Measurements from ENCODE around the gene MAD2L1BP. TPM values are rescaled to one million over a fixed set of nuclear protein-coding genes. Genes with fewer than 3 reads are reported as not detected.
A peak's percentile ranks its signal among the peaks of the same experiment; 100 is the strongest.

MAD2L1BP gene
- total and polyA plus RNA-seq, 2 of the 13 experiments (the other 11 are each of a cell fraction or from before 2014, with no cell fraction given), result 54.2 to 55.5 TPM

GRCh38 chr6:43671011-43671800, 35.6 kb downstream of the MAD2L1BP start:
- FAIRE-seq, result no peak
- Histone ChIP-seq H2AFZ (ENCODE audit: low read length) (no peak overlapping the region), H3K36me3 (replicated peaks in 1 of 2; ENCODE audit: control insufficient read depth in 1 of 2, insufficient read depth in 2 of 2, low read length in 2 of 2) (peaks cover 24 to 41% of the 10 kb centered on the region in 2 experiments), H3K9me3 (ENCODE audit: low read length) (no peaks in the 10 kb centered on the region), H3K9ac (ENCODE audit: insufficient read depth, low read depth, low read length) (peak overlapping the region; percentile 7; the same call in 1 of the 2 replicates), H3K4me1 (ENCODE audit: insufficient read depth, low read length) (peaks cover 78% of the 10 kb centered on the region), H3K27me3 (ENCODE audit: control insufficient read depth in 1 of 2, insufficient read depth in 2 of 2, low read length in 2 of 2) (0 out of 5 replicates have a peak, but pooled peaks cover 0 to 3% of the 10 kb centered on the region in 2 experiments), H3K4me3 (replicated peaks in 1 of 3; ENCODE audit: insufficient read depth in 1 of 3, low read depth in 2 of 3, low read length in 3 of 3) (peak overlapping the region in 1 of 3 experiments; percentile 44; a peak in 1 of 6 replicates), H3K27ac (ENCODE audit: extremely low read length, insufficient read depth, low read length) (peak overlapping the region; percentile 68), H3K79me2 (ENCODE audit: insufficient read depth, low read length) (no peaks in the 10 kb centered on the region), H3K4me2 (ENCODE audit: low read depth, low read length) (peak overlapping the region; percentile 70), H4K20me1 (ENCODE audit: insufficient read depth, low read length) (no peaks in the 10 kb centered on the region)
- CTCF ChIA-PET (ENCODE audit: low intra/inter-chr PET ratio, low total read pairs), result no interaction called here
- ATAC-seq, result no peak
- WGBS (ENCODE audit: low lambda C conversion rate), result 97% methylated on average over 7 of the region's 8 CpGs
- no peak for DNase-seq (ENCODE audit: low spot score)
- in situ Hi-C loops (cut with HindIII; ENCODE audit: extremely low pct_ligation_motif_present, low pct_unique_long_range_greater_than_20kb) (no loop called here), intact Hi-C loops (cut with micrococcal nuclease; ENCODE audit: unreplicated experiment) (loop anchor here (2.0 kb wide), 1 partner anchor 40 kb away; no protein-coding TSS in a partner anchor)
- POLR2A ChIA-PET, result interaction anchor here (0.8 to 7.5 kb wide), 13 partner anchors 14 to 576 kb away, joined by 3 to 55 read pairs (median 5); partner anchors contain the start of genes GTPBP2, HSP90AB1, MAD2L1BP and MRPS18A
- TSS peak; percentile 16 for BruUV-seq (replicated peaks)
- TF ChIP-seq KDM4B (CRISPR knock-in tag; IDR thresholded peaks at IDR 0.05), result no peak
- no peak for TF ChIP-seq CAMTA2 (CRISPR knock-in tag; IDR thresholded peaks at IDR 0.05; ENCODE audit: borderline replicate concordance)
- TF ChIP-seq ZNF782 (CRISPR knock-in tag; IDR thresholded peaks at IDR 0.05; ENCODE audit: borderline replicate concordance), result no peak
- TF ChIP-seq POLR2G (IDR thresholded peaks at IDR 0.05; ENCODE audit: low read depth, low read length), result peak; percentile 46; the same call in 1 of the 2 replicates
- TF ChIP-seq RAD51 (IDR thresholded peaks at IDR 0.05; ENCODE audit: borderline replicate concordance), result no peak
- TF ChIP-seq ZNF781 (CRISPR knock-in tag; IDR thresholded peaks at IDR 0.05; ENCODE audit: borderline replicate concordance, not compliant biosample characterization), result peak; percentile 5
- no peak for TF ChIP-seq SAP130 (CRISPR knock-in tag; IDR thresholded peaks at IDR 0.05; ENCODE audit: low read depth)
- peak; percentile 73; the same call in 1 of the 2 replicates for TF ChIP-seq ZNF33B (CRISPR knock-in tag; IDR thresholded peaks at IDR 0.05)
- peak; percentile 25; the same call in 1 of the 2 replicates for TF ChIP-seq ZNF460 (CRISPR knock-in tag; IDR thresholded peaks at IDR 0.05; ENCODE audit: borderline replicate concordance)
- TF ChIP-seq ZNF235 (CRISPR knock-in tag; IDR thresholded peaks at IDR 0.05; ENCODE audit: borderline replicate concordance), result 0 out of 2 replicates have a peak, but pooled peaks have one; percentile 15
- no peak for TF ChIP-seq BRD4 (CRISPR knock-in tag; IDR thresholded peaks at IDR 0.05)
- no peak for TF ChIP-seq TGIF2 (CRISPR knock-in tag; IDR thresholded peaks at IDR 0.05)
- TF ChIP-seq LBX2 (CRISPR knock-in tag; IDR thresholded peaks at IDR 0.05; ENCODE audit: borderline replicate concordance), result 0 out of 2 replicates have a peak, but pooled peaks have one; percentile 13
- TF ChIP-seq SMAD9 (CRISPR knock-in tag; IDR thresholded peaks at IDR 0.05), result peak; percentile 80; the same call in 1 of the 2 replicates
- TF ChIP-seq NFATC3 (CRISPR knock-in tag; IDR thresholded peaks at IDR 0.05), result 0 out of 2 replicates have a peak, but pooled peaks have one; percentile 87
- TF ChIP-seq ZNF468 (CRISPR knock-in tag; IDR thresholded peaks at IDR 0.05), result no peak
- TF ChIP-seq PTBP1 (IDR thresholded peaks at IDR 0.05; ENCODE audit: low read depth, low read length, poor library complexity, severe bottlenecking), result no peak
- no peak for TF ChIP-seq PHB2 (IDR thresholded peaks at IDR 0.05; ENCODE audit: partially characterized antibody)
- no peak for TF ChIP-seq NFAT5 (CRISPR knock-in tag; IDR thresholded peaks at IDR 0.05)
